ENCODE measurements around the gene TBC1D2.
A peak's percentile ranks its signal among the peaks of the same experiment; 100 is the strongest.
"Not testable (repeated sequence)": the region's sequence is repeated elsewhere in the genome, so short reads cannot be mapped to it uniquely, and the experiment has no call there.

The TBC1D2 gene

GRCh38 chr9:98255578-98256296, at the start of gene TBC1D2:
Gene TBC1D2 (minus strand): TSS chr9:98255649. CDS start chr9:98255541, 108 bp downstream.
- DNase-seq: peak; percentile 84

- DNase-seq: no peak
Observed at GRCh38 chr9:98304381-98304780, 48.9 kb upstream of the TBC1D2 start.

- DNase-seq: no peak
Observed at GRCh38 chr9:98303633-98304125, 48.2 kb upstream of the TBC1D2 start.

- DNase-seq: no peak
Observed at GRCh38 chr9:98302938-98303632, 47.6 kb upstream of the TBC1D2 start.

- no peak for DNase-seq
Observed at GRCh38 chr9:98302150-98302549, 46.7 kb upstream of the TBC1D2 start.

- DNase-seq: no peak
Observed at GRCh38 chr9:98300611-98301010, 45.2 kb upstream of the TBC1D2 start.

- DNase-seq: no peak
Observed at GRCh38 chr9:98298476-98298875, 43.0 kb upstream of the TBC1D2 start.

GRCh38 chr9:98295824-98296223, 40.4 kb upstream of the TBC1D2 start:
- no peak for DNase-seq

- DNase-seq: no peak
Observed at GRCh38 chr9:98291820-98292219, 36.4 kb upstream of the TBC1D2 start.

- DNase-seq: no peak
Observed at GRCh38 chr9:98290411-98290810, 35.0 kb upstream of the TBC1D2 start.

- no peak for DNase-seq
Observed at GRCh38 chr9:98289614-98290201, 34.3 kb upstream of the TBC1D2 start.

- no peak for DNase-seq
Observed at GRCh38 chr9:98288881-98289280, 33.4 kb upstream of the TBC1D2 start.

- DNase-seq: no peak
Observed at GRCh38 chr9:98287384-98287783, 31.9 kb upstream of the TBC1D2 start.

- no peak for DNase-seq
Observed at GRCh38 chr9:98285446-98285845, 30.0 kb upstream of the TBC1D2 start.

- no peak for DNase-seq
Observed at GRCh38 chr9:98284754-98285153, 29.3 kb upstream of the TBC1D2 start.

GRCh38 chr9:98283143-98283542, 27.7 kb upstream of the TBC1D2 start:
- DNase-seq: not testable (repeated sequence)

GRCh38 chr9:98281281-98281680, 25.8 kb upstream of the TBC1D2 start:
- DNase-seq: no peak

GRCh38 chr9:98280574-98280973, 25.1 kb upstream of the TBC1D2 start:
- no peak for DNase-seq

- DNase-seq: no peak
Observed at GRCh38 chr9:98280162-98280561, 24.7 kb upstream of the TBC1D2 start.

GRCh38 chr9:98276907-98277469, 21.5 kb upstream of the TBC1D2 start:
- DNase-seq: no peak

- DNase-seq: no peak
Observed at GRCh38 chr9:98275159-98275558, 19.7 kb upstream of the TBC1D2 start.

GRCh38 chr9:98272083-98272482, 16.6 kb upstream of the TBC1D2 start:
- DNase-seq: no peak

- DNase-seq: no peak
Observed at GRCh38 chr9:98271479-98271878, 16.0 kb upstream of the TBC1D2 start.

- DNase-seq: not testable (repeated sequence)
Observed at GRCh38 chr9:98270284-98270683, 14.8 kb upstream of the TBC1D2 start.
